ENCODE measurements around the gene HIGD1B. TPM values are rescaled to one million over a fixed set of nuclear protein-coding genes. Genes with fewer than 3 reads are reported as not detected.

HIGD1B gene
- total RNA-seq, 2 donors from 2014 or later: 9.6 TPM; not detected in 1

DNA sequence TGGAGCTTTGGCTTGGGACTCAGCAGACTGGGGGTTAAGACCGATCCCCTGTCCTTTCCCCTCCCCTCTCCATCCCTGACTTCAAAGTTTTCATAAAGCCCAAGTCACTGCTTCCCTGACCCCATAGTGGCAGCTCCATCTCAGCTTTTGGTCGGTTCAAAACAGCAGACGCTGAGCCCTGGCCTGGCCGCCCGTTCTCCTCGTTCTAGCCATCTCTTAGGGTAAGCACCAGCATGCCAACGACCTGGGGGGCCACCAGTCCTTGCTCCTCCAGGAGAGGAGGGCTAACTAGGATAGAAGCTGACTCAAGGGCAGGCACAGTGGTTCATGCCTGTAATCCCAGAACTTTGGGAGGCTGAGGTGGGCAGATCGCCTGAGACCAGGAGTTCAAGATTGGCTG, 1.5 kb upstream of the HIGD1B start:
- no peak overlapping the region for H3K27ac ChIP-seq
- intact Hi-C loops (cut with DNase I): no loop called here
- TF ChIP-seq POLR2A (IDR thresholded peaks at IDR 0.05): no peak
- TF ChIP-seq, protein P1, sequence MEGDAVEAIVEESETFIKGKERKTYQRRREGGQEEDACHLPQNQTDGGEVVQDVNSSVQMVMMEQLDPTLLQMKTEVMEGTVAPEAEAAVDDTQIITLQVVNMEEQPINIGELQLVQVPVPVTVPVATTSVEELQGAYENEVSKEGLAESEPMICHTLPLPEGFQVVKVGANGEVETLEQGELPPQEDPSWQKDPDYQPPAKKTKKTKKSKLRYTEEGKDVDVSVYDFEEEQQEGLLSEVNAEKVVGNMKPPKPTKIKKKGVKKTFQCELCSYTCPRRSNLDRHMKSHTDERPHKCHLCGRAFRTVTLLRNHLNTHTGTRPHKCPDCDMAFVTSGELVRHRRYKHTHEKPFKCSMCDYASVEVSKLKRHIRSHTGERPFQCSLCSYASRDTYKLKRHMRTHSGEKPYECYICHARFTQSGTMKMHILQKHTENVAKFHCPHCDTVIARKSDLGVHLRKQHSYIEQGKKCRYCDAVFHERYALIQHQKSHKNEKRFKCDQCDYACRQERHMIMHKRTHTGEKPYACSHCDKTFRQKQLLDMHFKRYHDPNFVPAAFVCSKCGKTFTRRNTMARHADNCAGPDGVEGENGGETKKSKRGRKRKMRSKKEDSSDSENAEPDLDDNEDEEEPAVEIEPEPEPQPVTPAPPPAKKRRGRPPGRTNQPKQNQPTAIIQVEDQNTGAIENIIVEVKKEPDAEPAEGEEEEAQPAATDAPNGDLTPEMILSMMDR (IDR thresholded peaks at IDR 0.05): no peak
- no peak for DNase-seq
- H3K4me3 ChIP-seq: no peak overlapping the region
- ATAC-seq: no peak
- H3K4me1 ChIP-seq: no peaks in the 10 kb centered on the region
- H3K27me3 ChIP-seq: no peaks in the 10 kb centered on the region
- peaks cover 0 to 2% of the 10 kb centered on the region in 2 donors for H3K36me3 ChIP-seq (replicated peaks in 1 of 2; ENCODE audit: insufficient read depth in 1 of 2, low read depth in 2 of 2)
- no peaks in the 10 kb centered on the region for H3K9me3 ChIP-seq
- 74 to 83% methylated on average over 6 to 8 of the region's 8 CpGs for WGBS, 2 donors

DNA sequence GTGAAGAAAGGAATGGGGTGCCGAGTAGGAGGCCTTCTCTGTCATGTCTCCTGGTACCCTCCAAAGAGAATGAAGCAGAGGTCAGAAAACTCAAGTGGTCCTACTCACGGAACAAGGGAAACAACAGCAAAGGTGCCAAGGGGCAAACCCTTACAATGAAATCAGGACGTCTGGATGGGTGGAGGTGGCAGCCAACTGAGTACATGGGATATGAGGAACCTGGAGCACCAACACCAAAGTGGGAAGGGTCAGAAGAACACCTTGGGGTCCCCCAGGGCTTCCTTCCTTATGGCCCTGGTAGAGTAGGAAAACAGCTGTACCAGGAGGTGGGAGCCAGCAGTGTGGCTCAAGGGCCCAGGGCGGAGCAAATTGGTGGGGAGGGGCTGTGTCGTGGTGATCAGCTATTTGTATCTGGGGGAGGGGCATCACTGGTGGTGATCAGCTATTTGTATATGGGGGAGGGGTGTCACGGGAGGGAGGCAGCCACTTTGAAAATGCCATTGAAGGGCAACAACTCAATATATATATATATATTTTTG, 643 bp downstream of the HIGD1B start:
- ATAC-seq (no peak), DNase-seq (no peak)
- intact Hi-C loops (cut with DNase I): no loop called here
- Histone ChIP-seq H3K4me3 (no peak overlapping the region), H3K4me1 (no peaks in the 10 kb centered on the region), H3K27me3 (no peaks in the 10 kb centered on the region), H3K27ac (no peak overlapping the region), H3K36me3 (replicated peaks in 1 of 2; ENCODE audit: insufficient read depth in 1 of 2, low read depth in 2 of 2) (peaks cover 4 to 10% of the 10 kb centered on the region in 2 donors), H3K9me3 (no peaks in the 10 kb centered on the region)
- WGBS, 2 donors: 35 to 57% methylated on average over 4 to 6 of the region's 6 CpGs
- TF ChIP-seq, protein P1 (IDR thresholded peaks at IDR 0.05): no peak
- TF ChIP-seq POLR2A (IDR thresholded peaks at IDR 0.05): no peak

DNA sequence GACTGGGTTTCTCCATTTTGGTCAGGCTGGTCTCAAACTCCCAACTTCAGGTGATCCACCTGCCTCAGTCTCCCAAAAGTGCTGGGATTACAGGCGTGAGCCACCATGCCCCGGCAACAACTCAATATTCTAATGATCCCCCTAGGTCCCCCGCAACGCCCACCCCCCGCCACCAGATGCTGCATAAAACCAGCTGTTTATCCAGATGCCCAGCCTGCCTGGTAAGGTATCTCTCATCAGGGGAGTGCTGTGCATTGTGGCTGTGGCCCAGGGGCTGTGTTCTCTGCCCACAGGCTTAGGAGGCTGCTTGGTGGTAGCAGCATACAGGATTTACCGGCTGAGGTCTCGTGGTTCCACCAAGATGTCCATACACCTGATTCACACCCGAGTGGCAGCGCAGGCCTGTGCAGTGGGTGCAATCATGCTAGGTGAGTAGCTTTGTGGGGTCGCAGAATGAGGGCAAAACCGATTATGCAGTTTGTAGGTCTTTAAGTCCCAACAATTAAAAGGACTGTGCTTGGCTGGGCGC, 1.3 kb downstream of the HIGD1B start:
- Histone ChIP-seq H3K4me3 (no peak overlapping the region), H3K9me3 (no peaks in the 10 kb centered on the region), H3K27ac (no peak overlapping the region), H3K4me1 (no peaks in the 10 kb centered on the region), H3K36me3 (replicated peaks in 1 of 2; ENCODE audit: insufficient read depth in 1 of 2, low read depth in 2 of 2) (peaks cover 11 to 16% of the 10 kb centered on the region in 2 donors), H3K27me3 (no peaks in the 10 kb centered on the region)
- TF ChIP-seq, protein P1 (IDR thresholded peaks at IDR 0.05): no peak
- no peak for TF ChIP-seq POLR2A (IDR thresholded peaks at IDR 0.05)
- ATAC-seq (no peak), DNase-seq (no peak)
- intact Hi-C loops (cut with DNase I): no loop called here
- WGBS, 2 donors: 87 to 91% methylated on average over 11 to 12 of the region's 12 CpGs

DNA sequence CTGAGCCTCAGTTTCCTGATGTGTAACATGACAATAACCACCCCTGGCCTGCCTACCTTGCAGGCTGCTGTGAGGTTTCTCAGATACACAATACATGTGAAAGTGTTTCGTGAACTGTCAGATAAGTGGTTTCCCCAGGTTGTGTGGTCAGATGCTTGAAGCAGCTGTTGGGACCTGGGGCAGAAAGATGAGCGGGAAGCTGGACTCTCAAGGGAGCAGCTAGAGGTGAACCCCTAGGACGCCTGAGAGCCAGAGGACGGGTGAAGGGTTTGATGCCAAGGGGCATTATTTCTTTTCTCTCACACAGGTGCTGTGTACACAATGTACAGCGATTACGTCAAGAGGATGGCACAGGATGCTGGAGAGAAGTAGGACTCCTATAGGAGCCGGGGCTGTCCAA, 2.3 kb downstream of the HIGD1B start:
- ATAC-seq: no peak
- H3K27ac ChIP-seq: no peak overlapping the region
- no peaks in the 10 kb centered on the region for H3K9me3 ChIP-seq
- TF ChIP-seq, protein P1 (IDR thresholded peaks at IDR 0.05): no peak
- no peak for TF ChIP-seq POLR2A (IDR thresholded peaks at IDR 0.05)
- intact Hi-C loops (cut with DNase I): no loop called here
- no peak overlapping the region for H3K4me3 ChIP-seq
- H3K36me3 ChIP-seq (replicated peaks in 1 of 2; ENCODE audit: insufficient read depth in 1 of 2, low read depth in 2 of 2): peaks cover 15 to 26% of the 10 kb centered on the region in 2 donors
- no peaks in the 10 kb centered on the region for H3K4me1 ChIP-seq
- 76 to 79% methylated on average over 7 of the region's 7 CpGs for WGBS, 2 donors
- no peak for DNase-seq
- no peaks in the 10 kb centered on the region for H3K27me3 ChIP-seq

DNA sequence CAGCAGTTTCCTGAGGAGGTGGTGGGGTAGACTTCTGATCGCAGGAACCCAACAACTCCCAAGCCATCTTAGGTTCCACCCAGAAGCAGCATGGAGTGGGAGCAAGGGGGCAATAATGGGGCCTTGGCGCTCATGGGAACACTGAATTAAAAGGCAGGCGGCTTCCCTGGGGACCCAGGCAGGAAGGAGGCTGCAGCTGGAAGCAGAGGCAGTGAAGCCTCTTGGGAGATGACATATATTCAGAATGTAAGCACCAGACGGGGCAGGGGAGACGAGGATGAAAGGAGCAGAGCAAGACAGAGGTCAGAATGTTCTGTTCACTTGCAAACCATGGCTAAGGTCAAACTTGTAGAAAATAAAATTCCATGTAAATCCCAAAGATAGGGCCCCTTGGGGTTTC, 2.9 kb downstream of the HIGD1B start:
- Histone ChIP-seq H3K36me3 (replicated peaks in 1 of 2; ENCODE audit: insufficient read depth in 1 of 2, low read depth in 2 of 2) (peaks cover 20 to 30% of the 10 kb centered on the region in 2 donors), H3K4me3 (no peak overlapping the region)

More for the DNA sequence above, 2.9 kb downstream of the HIGD1B start:
- DNase-seq: no peak
- Histone ChIP-seq H3K27me3 (no peaks in the 10 kb centered on the region), H3K27ac (no peak overlapping the region), H3K9me3 (no peaks in the 10 kb centered on the region), H3K4me1 (no peaks in the 10 kb centered on the region)
- 84 to 94% methylated on average over 5 of the region's 5 CpGs for WGBS, 2 donors
- intact Hi-C loops (cut with DNase I): no loop called here
- no peak for TF ChIP-seq POLR2A (IDR thresholded peaks at IDR 0.05)
- TF ChIP-seq, protein P1 (IDR thresholded peaks at IDR 0.05): no peak
- no peak for ATAC-seq

All from body of pancreas (tissue), 4 donors.